Fibroblast of lung (primary cell): ENCODE measurements around the gene STK4. TPM values are rescaled to one million over a fixed set of nuclear protein-coding genes. Genes with fewer than 3 reads are reported as not detected.
A peak's percentile ranks its signal among the peaks of the same experiment; 100 is the strongest.

Source experiments
- DNase-seq, 2 donors: peaks; one replicate each; pipeline versions ENCODE4 v3.0.0 to v3.0.0-alpha.2; 2010; ENCODE audit warnings: low read depth in 2 of 2
- H2AFZ ChIP-seq: 2 replicates; pipeline ENCODE4 v1.5.1; 2012; ENCODE audit warnings: low read length, control low read depth, inconsistent platforms
- H3K27ac ChIP-seq: 2 replicates; pipeline ENCODE4 v1.5.1; 2011; ENCODE audit warnings: low read length, control low read depth; ENCODE audit not compliant: insufficient read depth
- H3K27me3 ChIP-seq: 2 replicates; pipeline ENCODE4 v1.5.1; 2011; ENCODE audit warnings: mild to moderate bottlenecking, low read length; ENCODE audit not compliant: control insufficient read depth, insufficient read depth
- H3K36me3 ChIP-seq: 2 replicates; pipeline ENCODE4 v1.5.1; 2011; ENCODE audit warnings: low read length; ENCODE audit not compliant: control insufficient read depth, insufficient read depth
- H3K4me1 ChIP-seq: 2 replicates; pipeline ENCODE4 v1.5.1; 2011; ENCODE audit warnings: low read length; ENCODE audit not compliant: control insufficient read depth, insufficient read depth; ENCODE audit errors: extremely low read depth
- H3K4me2 ChIP-seq: 2 replicates; pipeline ENCODE4 v1.5.1; 2011; ENCODE audit warnings: low read length, control low read depth; ENCODE audit not compliant: insufficient read depth; ENCODE audit errors: extremely low read depth
- H3K4me3 ChIP-seq, 4 experiments: fragments of 200-600 bp in 1 of 4; sonication (generic) in 1 of 4; replicated peaks in 1 of 4; 2 replicates each; pipeline ENCODE4 v1.5.1; 2011 to 2016; ENCODE audit warnings: low read length in 4 of 4, low read depth in 3 of 4, mild to moderate bottlenecking in 3 of 4, control low read depth in 2 of 4, inconsistent platforms in 1 of 4, mixed read lengths in 1 of 4; ENCODE audit not compliant: insufficient read depth in 1 of 4; ENCODE audit errors: control extremely low read depth in 1 of 4
- H3K79me2 ChIP-seq: 2 replicates; pipeline ENCODE4 v1.5.1; 2012; ENCODE audit warnings: mild to moderate bottlenecking, low read length, inconsistent platforms; ENCODE audit not compliant: control insufficient read depth, insufficient read depth
- H3K9ac ChIP-seq: 2 replicates; pipeline ENCODE4 v1.5.1; 2011; ENCODE audit warnings: mild to moderate bottlenecking, low read length, control low read depth; ENCODE audit not compliant: insufficient read depth
- H3K9me3 ChIP-seq: 2 replicates; pipeline ENCODE4 v1.5.1; 2012; ENCODE audit warnings: low read depth, low read length; ENCODE audit not compliant: control insufficient read depth, insufficient read depth
- H4K20me1 ChIP-seq: 2 replicates; pipeline ENCODE4 v1.5.1; 2011; ENCODE audit warnings: low read length; ENCODE audit not compliant: control insufficient read depth, insufficient read depth; ENCODE audit errors: extremely low read depth
- CTCF ChIP-seq, 2 donors: IDR thresholded peaks in 1 of 2; conservative IDR thresholded peaks in 1 of 2; 1 replicate in 1 of 2; 2 replicates in 1 of 2; pipeline ENCODE4 v1.5.1; 2011 to 2012; ENCODE audit warnings: low read length in 2 of 2, control low read depth in 1 of 2, inconsistent platforms in 1 of 2, low read depth in 1 of 2, mild to moderate bottlenecking in 1 of 2
- EZH2 ChIP-seq: IDR thresholded peaks from 2 replicates; pipeline ENCODE4 v1.5.1; 2012; ENCODE audit warnings: low read length, control low read depth, mild to moderate bottlenecking; ENCODE audit errors: missing control alignments
- polyA plus RNA-seq, 2 donors: library from polyadenylated mRNA; depleted of rRNA in 1 of 2; stranded (reverse) in 1 of 2; unstranded in 1 of 2; fragments of >200 nt; gene quantifications; 2 replicates each; pipeline ENCODE4 v1.2.1, GENCODE V29; 2011 to 2012; ENCODE audit warnings: missing spikeins in 1 of 2
- total RNA-seq: library from RNA; depleted of rRNA; stranded (reverse); fragments of >200 nt; gene quantifications from 2 replicates; pipeline ENCODE4 v1.2.1, GENCODE V29; 2014

STK4 gene
- total and polyA plus RNA-seq, 2 donors (not counting 1 experiment from before 2014, with no cell fraction given): 19.0 to 31.7 TPM

GRCh38 chr20:44959638-44960102, 6.6 kb upstream of the STK4 start:
- peak overlapping the region; percentile 72 for H2AFZ ChIP-seq
- H3K4me1 ChIP-seq: peaks cover 12% of the 10 kb centered on the region
- peaks cover 24% of the 10 kb centered on the region for H3K79me2 ChIP-seq
- H3K27me3 ChIP-seq: no peaks in the 10 kb centered on the region
- H4K20me1 ChIP-seq: no peaks in the 10 kb centered on the region
- TF ChIP-seq CTCF (conservative IDR thresholded peaks at IDR 0.05 in 1 of 2, IDR thresholded peaks at IDR 0.05 in 1 of 2; ENCODE audit: low read depth in 1 of 2, low read length in 2 of 2): peak in 1 of 2 donors; percentile 11
- TF ChIP-seq EZH2: no peak
- no peaks in the 10 kb centered on the region for H3K9me3 ChIP-seq
- H3K27ac ChIP-seq: peak overlapping the region; percentile 62
- H3K4me3 ChIP-seq: peak overlapping the region; percentile 68 to 86 (median 76)
- peak overlapping the region; percentile 68 for H3K9ac ChIP-seq
- H3K36me3 ChIP-seq: peaks cover 3% of the 10 kb centered on the region
- peak overlapping the region; percentile 76 for H3K4me2 ChIP-seq
- DNase-seq: peak; percentile 45 to 79

DNA sequence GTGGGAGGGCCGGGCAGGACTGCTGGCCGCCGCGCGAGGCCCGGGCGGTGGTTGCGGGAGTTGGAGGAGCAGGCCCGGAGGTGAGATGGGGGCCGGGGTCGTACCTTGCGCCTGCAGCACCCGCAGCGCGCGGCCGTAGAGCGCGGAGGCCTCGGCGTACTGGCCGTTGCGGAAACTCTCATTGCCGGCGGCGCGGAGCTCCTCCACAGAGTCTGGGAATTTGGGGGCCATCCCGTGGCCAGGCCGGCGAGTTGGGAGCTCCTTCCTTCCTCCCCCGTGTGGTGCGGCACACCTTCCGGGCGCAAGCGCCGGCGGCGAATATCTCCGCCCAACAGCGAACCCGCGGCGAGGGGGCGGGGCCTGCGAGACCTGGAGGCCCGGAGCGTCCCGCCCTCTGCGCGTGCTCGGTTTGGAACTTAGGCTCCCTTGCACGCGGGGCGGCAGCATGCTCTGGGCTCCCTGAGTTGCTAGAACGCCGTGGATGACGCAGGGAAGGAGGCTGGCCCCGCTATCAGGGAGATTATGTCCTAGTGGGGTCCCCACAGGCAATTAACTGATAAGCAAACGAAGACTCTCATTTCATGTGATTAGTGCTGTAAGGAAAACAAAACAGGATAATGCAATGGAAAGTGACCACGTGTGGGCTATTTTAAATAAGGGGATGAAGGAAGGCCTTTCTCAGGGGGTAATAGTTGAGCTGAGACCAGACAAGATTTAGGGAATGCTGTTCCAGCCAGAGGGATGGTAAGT, 6.0 kb upstream of the STK4 start, which contains the start of gene TOMM34:
Gene TOMM34, minus strand, starts transcription at position 295 of the 750 bp plus-strand sequence. Its CDS starts 64 bp downstream, at position 231.
- Histone ChIP-seq H3K36me3 (peaks cover 1% of the 10 kb centered on the region), H2AFZ (peak within 1 kb of the TSS; percentile 72), H3K9me3 (no peaks in the 10 kb centered on the region), H3K27ac (peak within 1 kb of the TSS; percentile 62), H3K79me2 (peaks cover 24% of the 10 kb centered on the region), H3K4me3 (peak within 1 kb of the TSS; percentile 68 to 86 (median 76)), H4K20me1 (no peaks in the 10 kb centered on the region), H3K4me2 (peak within 1 kb of the TSS; percentile 84), H3K4me1 (peaks cover 12% of the 10 kb centered on the region), H3K27me3 (no peaks in the 10 kb centered on the region), H3K9ac (peak within 1 kb of the TSS; percentile 68)
- peak; percentile 88 to 90 for DNase-seq
- no peak for TF ChIP-seq CTCF (conservative IDR thresholded peaks at IDR 0.05 in 1 of 2, IDR thresholded peaks at IDR 0.05 in 1 of 2; ENCODE audit: low read depth in 1 of 2, low read length in 2 of 2)
- TF ChIP-seq EZH2: no peak

DNA sequence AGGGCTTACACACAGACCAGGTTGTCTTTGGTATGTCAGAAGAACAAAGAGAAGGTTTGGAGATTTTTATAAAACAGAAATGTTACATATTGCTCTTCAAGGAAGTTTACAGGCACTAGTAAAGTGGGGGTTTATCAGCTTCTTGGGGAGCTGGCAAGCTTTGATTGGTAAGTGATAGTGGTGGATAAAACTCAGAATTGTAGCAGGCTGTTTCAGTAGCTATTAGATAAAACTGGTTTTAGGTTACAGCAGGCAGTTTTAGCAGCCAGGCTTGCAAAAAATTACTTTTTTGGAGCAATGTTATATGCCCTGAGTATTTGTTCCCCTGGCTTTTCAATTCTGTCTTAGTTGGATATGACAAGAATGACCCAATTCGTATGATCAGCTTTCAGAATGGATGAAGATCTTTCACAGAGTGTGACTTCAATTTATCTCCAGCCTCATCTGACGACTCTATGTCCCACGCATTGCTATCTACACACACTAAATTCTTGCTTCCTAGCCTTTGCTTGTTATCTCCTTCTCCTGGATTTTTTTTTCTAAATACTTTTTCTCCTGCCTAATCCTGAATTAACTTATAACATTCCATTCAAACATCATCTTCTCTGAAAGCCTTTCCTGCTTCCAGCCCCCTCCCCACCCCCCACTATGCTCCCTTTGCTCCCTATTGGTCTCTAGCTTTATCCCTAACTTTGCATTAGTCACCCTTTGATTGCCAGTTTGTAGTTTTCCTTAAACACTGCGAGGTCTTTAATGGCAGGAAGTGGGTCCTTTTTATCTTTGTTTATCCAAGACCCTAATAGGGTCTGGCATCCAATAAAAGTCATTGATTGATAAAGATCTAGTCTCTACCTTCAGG, 5.1 kb upstream of the STK4 start:
- H3K27me3 ChIP-seq: no peaks in the 10 kb centered on the region
- H3K79me2 ChIP-seq: peaks cover 24% of the 10 kb centered on the region
- H3K4me3 ChIP-seq: no peak overlapping the region
- no peak overlapping the region for H2AFZ ChIP-seq
- TF ChIP-seq CTCF (conservative IDR thresholded peaks at IDR 0.05 in 1 of 2, IDR thresholded peaks at IDR 0.05 in 1 of 2; ENCODE audit: low read depth in 1 of 2, low read length in 2 of 2) (no peak), EZH2 (no peak)
- peaks cover 12% of the 10 kb centered on the region for H3K4me1 ChIP-seq
- H4K20me1 ChIP-seq: no peaks in the 10 kb centered on the region
- DNase-seq: no peak
- H3K4me2 ChIP-seq: no peak overlapping the region
- no peak overlapping the region for H3K27ac ChIP-seq
- H3K9ac ChIP-seq: no peak overlapping the region
- no peaks in the 10 kb centered on the region for H3K9me3 ChIP-seq
- H3K36me3 ChIP-seq: peaks cover under 1% of the 10 kb centered on the region
